ENCODE results near the gene TP73. TPM values are rescaled to one million over a fixed set of nuclear protein-coding genes. Genes with fewer than 3 reads are reported as not detected.

The TP73 gene
- total RNA-seq, 2 experiments from 2014 or later, result not detected

GRCh38 chr1:3741566-3742438, 89.5 kb downstream of the TP73 start:
- DNase-seq (no peak), ATAC-seq (ENCODE audit: poor library complexity) (no peak)
- Mint-ChIP-seq H3K9me3 (no peaks in the 10 kb centered on the region), H3K36me3 (ENCODE audit: low read depth) (peaks cover 37% of the 10 kb centered on the region), H3K27ac (no peak overlapping the region), H3K4me3 (no peak overlapping the region), H3K27me3 (no peaks in the 10 kb centered on the region), H3K4me1 (ENCODE audit: low read depth) (peaks cover 22% of the 10 kb centered on the region)
- ChIA-PET CTCF (no interaction called here), POLR2A (no interaction called here)
- no peaks in the 10 kb centered on the region for H3K27me3 ChIP-seq (ENCODE audit: control insufficient read depth in 1 of 2, insufficient read depth in 2 of 2, low read length in 2 of 2)
- TF ChIP-seq CTCF (IDR thresholded peaks at IDR 0.05), result no peak
- no peak overlapping the region for H3K27ac ChIP-seq (ENCODE audit: low read depth in 1 of 2, low read length in 2 of 2)
- peaks cover 27% of the 10 kb centered on the region for H3K36me3 ChIP-seq (ENCODE audit: insufficient read depth, low read length)
- H3K9me3 ChIP-seq (ENCODE audit: control insufficient read depth in 1 of 2, insufficient read depth in 1 of 2, low read length in 2 of 2), result peaks cover 0 to 8% of the 10 kb centered on the region in 2 experiments
- peaks cover 18% of the 10 kb centered on the region for H3K4me1 ChIP-seq (ENCODE audit: insufficient read depth, low read length)
- H3K4me3 ChIP-seq (ENCODE audit: low read length), result no peak overlapping the region
- intact Hi-C loops (cut with DNase I, micrococcal nuclease), result no loop called here

GRCh38 chr1:3742439-3743298, 90.4 kb downstream of the TP73 start:
- Histone ChIP-seq H3K27ac (ENCODE audit: low read depth in 1 of 2, low read length in 2 of 2) (no peak overlapping the region), H3K4me3 (ENCODE audit: low read length) (no peak overlapping the region), H3K4me1 (ENCODE audit: insufficient read depth, low read length) (peaks cover 24% of the 10 kb centered on the region), H3K9me3 (ENCODE audit: control insufficient read depth in 1 of 2, insufficient read depth in 1 of 2, low read length in 2 of 2) (peaks cover 0 to 8% of the 10 kb centered on the region in 2 experiments), H3K27me3 (ENCODE audit: control insufficient read depth in 1 of 2, insufficient read depth in 2 of 2, low read length in 2 of 2) (no peaks in the 10 kb centered on the region), H3K36me3 (ENCODE audit: insufficient read depth, low read length) (peaks cover 27% of the 10 kb centered on the region)
- TF ChIP-seq CTCF (IDR thresholded peaks at IDR 0.05), result no peak
- POLR2A ChIA-PET, result no interaction called here
- DNase-seq (no peak), ATAC-seq (ENCODE audit: poor library complexity) (no peak)
- Mint-ChIP-seq H3K27ac (no peak overlapping the region), H3K9me3 (no peaks in the 10 kb centered on the region), H3K4me1 (ENCODE audit: low read depth) (peaks cover 26% of the 10 kb centered on the region), H3K27me3 (no peaks in the 10 kb centered on the region), H3K4me3 (no peak overlapping the region), H3K36me3 (ENCODE audit: low read depth) (peaks cover 29% of the 10 kb centered on the region)
- CTCF ChIA-PET, result no interaction called here
- intact Hi-C loops (cut with DNase I, micrococcal nuclease), result no loop called here

GRCh38 chr1:3743421-3743820, 91.1 kb downstream of the TP73 start:
- peaks cover 23% of the 10 kb centered on the region for H3K36me3 ChIP-seq (ENCODE audit: insufficient read depth, low read length)
- ChIA-PET POLR2A (no interaction called here), CTCF (no interaction called here)
- Mint-ChIP-seq H3K27me3 (no peaks in the 10 kb centered on the region), H3K27ac (no peak overlapping the region), H3K4me3 (no peak overlapping the region), H3K36me3 (ENCODE audit: low read depth) (peaks cover 29% of the 10 kb centered on the region), H3K9me3 (no peaks in the 10 kb centered on the region), H3K4me1 (ENCODE audit: low read depth) (peaks cover 33% of the 10 kb centered on the region)
- ATAC-seq (ENCODE audit: poor library complexity), result no peak
- no peak for TF ChIP-seq CTCF (IDR thresholded peaks at IDR 0.05)
- H3K27ac ChIP-seq (ENCODE audit: low read depth in 1 of 2, low read length in 2 of 2), result no peak overlapping the region
- H3K9me3 ChIP-seq (ENCODE audit: control insufficient read depth in 1 of 2, insufficient read depth in 1 of 2, low read length in 2 of 2), result peaks cover 0 to 8% of the 10 kb centered on the region in 2 experiments
- DNase-seq, result no peak
- H3K4me3 ChIP-seq (ENCODE audit: low read length), result no peak overlapping the region
- H3K4me1 ChIP-seq (ENCODE audit: insufficient read depth, low read length), result peaks cover 29% of the 10 kb centered on the region
- intact Hi-C loops (cut with DNase I, micrococcal nuclease), result no loop called here
- no peaks in the 10 kb centered on the region for H3K27me3 ChIP-seq (ENCODE audit: control insufficient read depth in 1 of 2, insufficient read depth in 2 of 2, low read length in 2 of 2)
